H54 (cell line): ENCODE results near the gene RBCK1.

Experiments
- DNase-seq: peaks from one replicate; pipeline ENCODE4 v3.0.0; 2011; ENCODE audit warnings: low spot score, mixed read lengths; ENCODE audit not compliant: insufficient read length
- FAIRE-seq: peaks from 3 replicates; lab custom pipeline; 2011; peaks lifted over from hg19 to GRCh38; lab: Jason Lieb, UNC
- POLR2A ChIP-seq: IDR thresholded peaks from 2 replicates; pipeline ENCODE4 v1.6.1; 2011; ENCODE audit warnings: low read depth, mild to moderate bottlenecking, low read length

The RBCK1 gene

GRCh38 chr20:407953-408842 lies at the start of gene RBCK1:
Gene RBCK1 (plus strand): TSS chr20:408299. CDS start chr20:408758, 459 bp downstream.
- TF ChIP-seq POLR2A = no peak
- DNase-seq (peak; percentile 95), FAIRE-seq (no peak)

- DNase-seq (no peak), FAIRE-seq (no peak)
- no peak for TF ChIP-seq POLR2A
Observed at GRCh38 chr20:358891-359555, 49.1 kb upstream of the RBCK1 start.

- FAIRE-seq (no peak), DNase-seq (no peak)
- TF ChIP-seq POLR2A = no peak
Observed at GRCh38 chr20:361561-361960, 46.5 kb upstream of the RBCK1 start.

DNA sequence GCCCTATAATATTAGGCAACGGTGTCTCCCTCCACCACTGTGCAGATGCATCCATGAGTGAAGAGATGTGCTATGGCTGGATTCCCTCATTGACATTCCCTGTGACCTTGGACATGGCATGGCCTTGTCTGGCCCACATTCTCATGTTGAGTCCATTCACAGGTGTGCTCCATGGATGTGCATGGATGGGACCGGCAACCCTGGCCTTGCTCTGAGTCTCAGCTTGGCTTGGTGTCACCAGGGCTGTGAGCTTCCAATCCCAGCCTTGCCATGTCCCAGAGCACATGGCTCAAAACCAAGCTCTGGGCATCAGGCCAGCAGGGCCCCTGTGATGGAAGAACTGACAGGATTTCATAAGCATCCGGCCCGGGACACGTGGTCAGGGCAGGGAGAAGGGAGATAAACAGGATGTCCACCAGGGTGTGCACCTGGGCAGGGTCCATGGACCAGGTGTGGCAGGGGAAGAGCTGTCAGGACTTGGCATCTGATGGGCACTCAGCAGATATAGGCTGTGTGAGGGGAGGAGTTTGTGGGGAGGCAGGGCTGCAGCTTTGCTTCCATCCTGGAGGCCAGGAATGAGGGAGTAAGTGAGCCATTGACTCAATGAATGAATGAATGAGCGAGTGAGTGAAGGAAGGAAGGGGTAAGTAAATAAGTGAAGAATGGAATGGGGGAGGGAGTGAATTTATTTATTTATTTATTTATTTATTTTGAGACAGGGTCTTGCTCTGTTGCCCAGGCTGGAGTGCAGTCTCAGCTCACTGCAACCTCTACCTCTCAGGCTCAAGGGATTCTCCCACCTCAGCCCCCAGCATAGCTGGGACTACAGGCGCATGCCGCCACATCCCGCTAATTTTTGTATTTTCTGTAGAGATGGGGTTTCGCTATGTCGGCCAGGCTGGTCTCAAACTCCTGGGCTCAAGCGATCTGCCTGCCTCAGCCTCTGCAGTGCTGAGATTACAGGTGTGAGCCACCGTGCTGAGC lies 45.5 kb upstream of the RBCK1 start:
- DNase-seq (no peak), FAIRE-seq (no peak)
- no peak for TF ChIP-seq POLR2A

DNA sequence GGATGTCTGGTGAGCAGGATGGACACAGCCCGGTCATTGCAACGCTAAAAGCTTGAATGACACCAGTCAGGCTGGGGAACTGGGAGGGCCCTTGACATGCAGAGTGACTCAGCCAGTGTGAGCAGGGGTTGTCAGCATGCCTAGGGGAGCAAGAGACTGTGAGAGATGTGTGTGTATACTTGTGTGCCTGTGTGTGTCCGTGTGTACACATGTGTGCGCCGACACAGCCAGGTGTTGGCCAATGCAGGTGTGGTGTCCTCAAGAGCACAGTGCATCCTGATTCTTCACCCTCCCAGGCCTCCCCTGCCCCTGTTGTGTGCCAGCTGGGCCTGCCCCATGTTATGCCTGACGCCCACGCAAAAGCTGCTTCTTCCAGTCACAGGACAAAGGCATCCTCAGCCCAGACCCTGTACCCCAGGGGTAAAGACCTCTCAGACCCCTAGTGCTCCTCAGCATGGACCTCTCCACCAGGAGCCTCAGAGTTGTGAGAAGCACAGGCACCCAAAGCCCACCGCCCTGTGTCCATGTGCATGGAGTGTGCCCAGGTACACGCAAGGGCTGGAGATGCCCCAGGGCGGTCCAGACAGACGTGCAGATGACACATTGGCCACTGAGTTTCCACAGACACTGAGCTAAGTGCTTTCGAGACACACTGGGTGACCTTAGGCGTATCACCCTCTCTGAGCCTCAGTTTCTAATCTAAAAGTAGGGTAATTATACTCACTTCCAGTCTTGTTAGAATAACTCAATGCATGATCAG lies 44.6 kb upstream of the RBCK1 start:
- FAIRE-seq (no peak), DNase-seq (no peak)
- no peak for TF ChIP-seq POLR2A

GRCh38 chr20:364905-365794 lies 42.9 kb upstream of the RBCK1 start:
- DNase-seq (peak; percentile 50), FAIRE-seq (no peak)
- TF ChIP-seq POLR2A = no peak

GRCh38 chr20:366041-366718 lies 41.9 kb upstream of the RBCK1 start:
- DNase-seq = no peak
- TF ChIP-seq POLR2A = no peak
- FAIRE-seq = no peak

- FAIRE-seq = no peak
- no peak for DNase-seq
- no peak for TF ChIP-seq POLR2A
Observed at GRCh38 chr20:366719-367485, 41.2 kb upstream of the RBCK1 start.

- DNase-seq (no peak), FAIRE-seq (no peak)
- TF ChIP-seq POLR2A = no peak
Observed at GRCh38 chr20:367486-367887, 40.6 kb upstream of the RBCK1 start.

GRCh38 chr20:368915-369314 lies 39.2 kb upstream of the RBCK1 start:
- TF ChIP-seq POLR2A = no peak

DNA sequence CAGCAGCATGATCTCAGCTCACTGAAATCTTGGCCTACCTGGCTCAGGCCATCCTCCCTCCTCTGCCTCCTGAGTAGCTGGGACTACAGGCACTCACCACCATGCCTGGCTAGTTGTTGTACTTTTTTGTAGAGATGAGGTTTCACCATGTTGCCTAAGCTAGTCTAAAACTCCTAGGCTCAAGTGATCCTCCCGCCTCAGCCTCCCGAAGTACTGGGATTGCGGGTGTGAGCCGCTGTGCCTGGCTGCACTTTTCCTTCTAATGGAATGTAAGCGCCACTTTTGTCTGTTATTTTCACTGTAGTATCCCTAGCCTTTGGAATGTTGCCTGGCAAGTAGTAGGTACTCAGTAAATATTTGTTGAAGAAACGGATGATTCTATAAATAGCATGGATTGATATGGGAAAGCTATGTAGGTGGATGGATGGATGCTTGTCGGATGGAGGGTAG lies 37.9 kb upstream of the RBCK1 start:
- TF ChIP-seq POLR2A = no peak
- no peak for FAIRE-seq

More at GRCh38 chr20:368915-369314, 39.2 kb upstream of the RBCK1 start:
- no peak for FAIRE-seq
- DNase-seq = no peak

More for the DNA sequence above, 37.9 kb upstream of the RBCK1 start:
- DNase-seq = no peak
